Right lobe of liver (tissue), 4 donors: Measurements from ENCODE around the gene CCDC197.

Source experiments
- CTCF ChIP-seq, 4 donors: fragments of 200-600 bp in 3 of 4; fragments of 450-650 bp in 1 of 4; IDR thresholded peaks; one replicate each; pipeline versions ENCODE4 v1.5.1 to v1.8.0; 2016 to 2022; ENCODE audit warnings: antibody characterized with exemption in 4 of 4, mild to moderate bottlenecking in 2 of 4
- POLR2A ChIP-seq: fragments of 450-650 bp; IDR thresholded peaks from one replicate; pipeline ENCODE4 v1.6.1; 2017; ENCODE audit warnings: antibody characterized with exemption, mild to moderate bottlenecking
- donor health status: DM: no; HTN: no; CAD: no.
- donor health status: DM: no; HTN: no; CAD: no.
- donor health status: DM: no; HTN: yes; CAD: no.

GRCh38 chr14:93951635-93952540, 45.2 kb upstream of the CCDC197 start:
- TF ChIP-seq CTCF (IDR thresholded peaks at IDR 0.05), result no peak
- TF ChIP-seq POLR2A, result no peak
